Parathyroid adenoma (tissue), 2 donors: ENCODE data around the gene FABP1.

Experiments
- H2AFZ ChIP-seq: fragments of 300-600 bp; sonication (generic); one replicate; pipeline ENCODE4 v1.7.0; 2017; ENCODE audit warnings: antibody characterized with exemption, mild to moderate bottlenecking
- H3K27ac ChIP-seq: fragments of 300-600 bp; sonication (generic); one replicate; pipeline ENCODE4 v1.7.0; 2017
- H3K27me3 ChIP-seq: fragments of 300-600 bp; sonication (generic); one replicate; pipeline ENCODE4 v1.7.0; 2017; ENCODE audit warnings: low read length; ENCODE audit not compliant: control insufficient read depth, insufficient read depth
- H3K36me3 ChIP-seq: fragments of 300-600 bp; sonication (generic); one replicate; pipeline ENCODE4 v1.7.0; 2017; ENCODE audit warnings: low read length; ENCODE audit not compliant: control insufficient read depth, insufficient read depth
- H3K4me1 ChIP-seq: fragments of 300-600 bp; sonication (generic); one replicate; pipeline ENCODE4 v1.7.0; 2017; ENCODE audit warnings: control low read depth
- H3K4me2 ChIP-seq: fragments of 300-600 bp; sonication (generic); one replicate; pipeline ENCODE4 v1.7.0; 2017; ENCODE audit warnings: low read length
- H3K4me3 ChIP-seq: fragments of 300-600 bp; sonication (generic); one replicate; pipeline ENCODE4 v1.7.0; 2017; ENCODE audit warnings: low read depth, low read length
- H3K79me2 ChIP-seq: fragments of 300-600 bp; sonication (generic); one replicate; pipeline ENCODE4 v1.7.0; 2017; ENCODE audit warnings: control low read depth
- H3K9ac ChIP-seq: fragments of 300-600 bp; sonication (generic); one replicate; pipeline ENCODE4 v1.7.0; 2017; ENCODE audit warnings: mild to moderate bottlenecking
- H3K9me3 ChIP-seq: fragments of 300-600 bp; sonication (generic); one replicate; pipeline ENCODE4 v1.7.0; 2017; ENCODE audit warnings: low read length; ENCODE audit not compliant: control insufficient read depth
- TF ChIP-seq, protein P1 (sequence below): fragments of 300-600 bp; sonication (generic); IDR thresholded peaks from one replicate; pipeline ENCODE4 v1.7.0; 2017; ENCODE audit warnings: antibody characterized with exemption, mild to moderate bottlenecking
- donor health status: primary hyperparathyroidism.

FABP1 gene

GRCh38 chr2:88141952-88142351 lies 14.1 kb upstream of the FABP1 start:
- Histone ChIP-seq H3K27ac (no peak overlapping the region), H3K36me3 (no peaks in the 10 kb centered on the region), H3K4me1 (no peaks in the 10 kb centered on the region), H3K79me2 (no peaks in the 10 kb centered on the region), H3K9me3 (no peaks in the 10 kb centered on the region), H3K9ac (no peak overlapping the region), H3K4me2 (no peak overlapping the region), H3K27me3 (no peaks in the 10 kb centered on the region), H3K4me3 (no peak overlapping the region), H2AFZ (no peak overlapping the region)
- TF ChIP-seq, protein P1, sequence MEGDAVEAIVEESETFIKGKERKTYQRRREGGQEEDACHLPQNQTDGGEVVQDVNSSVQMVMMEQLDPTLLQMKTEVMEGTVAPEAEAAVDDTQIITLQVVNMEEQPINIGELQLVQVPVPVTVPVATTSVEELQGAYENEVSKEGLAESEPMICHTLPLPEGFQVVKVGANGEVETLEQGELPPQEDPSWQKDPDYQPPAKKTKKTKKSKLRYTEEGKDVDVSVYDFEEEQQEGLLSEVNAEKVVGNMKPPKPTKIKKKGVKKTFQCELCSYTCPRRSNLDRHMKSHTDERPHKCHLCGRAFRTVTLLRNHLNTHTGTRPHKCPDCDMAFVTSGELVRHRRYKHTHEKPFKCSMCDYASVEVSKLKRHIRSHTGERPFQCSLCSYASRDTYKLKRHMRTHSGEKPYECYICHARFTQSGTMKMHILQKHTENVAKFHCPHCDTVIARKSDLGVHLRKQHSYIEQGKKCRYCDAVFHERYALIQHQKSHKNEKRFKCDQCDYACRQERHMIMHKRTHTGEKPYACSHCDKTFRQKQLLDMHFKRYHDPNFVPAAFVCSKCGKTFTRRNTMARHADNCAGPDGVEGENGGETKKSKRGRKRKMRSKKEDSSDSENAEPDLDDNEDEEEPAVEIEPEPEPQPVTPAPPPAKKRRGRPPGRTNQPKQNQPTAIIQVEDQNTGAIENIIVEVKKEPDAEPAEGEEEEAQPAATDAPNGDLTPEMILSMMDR = no peak

DNA sequence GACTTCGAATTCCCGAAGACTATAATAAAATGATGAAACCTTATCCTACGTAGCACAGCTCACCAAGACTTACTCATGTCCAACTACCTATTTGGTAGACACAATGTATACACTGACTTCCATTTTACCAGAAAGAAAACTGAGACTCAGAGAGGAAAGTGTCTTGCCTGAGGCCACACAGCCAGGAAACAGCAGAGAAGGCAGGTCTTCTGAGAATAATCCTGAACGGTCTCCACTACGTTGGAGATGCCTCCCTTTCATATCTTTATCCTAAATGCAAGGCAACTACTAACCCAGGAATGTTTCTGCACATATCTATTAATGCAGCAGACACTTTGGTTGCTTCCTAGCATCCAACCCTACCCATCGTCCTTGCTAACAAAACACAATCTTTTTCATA lies 11.9 kb upstream of the FABP1 start:
- H3K4me2 ChIP-seq = no peak overlapping the region
- H3K9me3 ChIP-seq = no peaks in the 10 kb centered on the region
- H3K4me1 ChIP-seq = no peaks in the 10 kb centered on the region
- H3K27me3 ChIP-seq = no peaks in the 10 kb centered on the region
- H3K9ac ChIP-seq = no peak overlapping the region
- no peaks in the 10 kb centered on the region for H3K36me3 ChIP-seq
- H3K79me2 ChIP-seq = no peaks in the 10 kb centered on the region
- no peak overlapping the region for H2AFZ ChIP-seq
- no peak overlapping the region for H3K4me3 ChIP-seq
- TF ChIP-seq, protein P1 = no peak
- H3K27ac ChIP-seq = no peak overlapping the region

GRCh38 chr2:88139203-88139702 lies 11.4 kb upstream of the FABP1 start:
- no peaks in the 10 kb centered on the region for H3K79me2 ChIP-seq
- H3K36me3 ChIP-seq = no peaks in the 10 kb centered on the region
- no peaks in the 10 kb centered on the region for H3K9me3 ChIP-seq

DNA sequence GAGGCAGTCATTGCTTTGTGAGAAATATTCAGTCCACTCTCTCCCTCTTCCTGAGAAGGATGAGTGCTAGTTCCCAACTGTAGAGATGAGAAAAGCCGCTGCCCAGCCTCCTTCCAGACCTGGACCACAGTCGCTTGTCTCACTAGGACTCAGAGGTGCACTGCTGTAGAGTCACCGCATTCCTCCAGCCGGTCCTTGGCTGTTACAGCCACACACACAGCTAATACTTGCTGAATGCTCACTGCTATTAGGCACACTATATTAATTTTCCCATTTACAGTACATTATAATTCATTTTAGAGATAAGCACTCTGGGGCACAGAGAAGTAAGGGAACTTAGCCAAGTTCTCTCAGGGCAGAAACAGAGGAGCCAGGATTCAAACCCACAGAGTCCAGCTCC lies 10.0 kb upstream of the FABP1 start:
- H3K4me3 ChIP-seq = no peak overlapping the region
- TF ChIP-seq, protein P1 = no peak
- H3K27me3 ChIP-seq = no peaks in the 10 kb centered on the region
- no peaks in the 10 kb centered on the region for H3K79me2 ChIP-seq
- H3K4me1 ChIP-seq = no peaks in the 10 kb centered on the region
- no peak overlapping the region for H2AFZ ChIP-seq
- no peak overlapping the region for H3K4me2 ChIP-seq
- H3K9ac ChIP-seq = no peak overlapping the region
- no peaks in the 10 kb centered on the region for H3K9me3 ChIP-seq
- no peaks in the 10 kb centered on the region for H3K36me3 ChIP-seq
- H3K27ac ChIP-seq = no peak overlapping the region

More at GRCh38 chr2:88139203-88139702, 11.4 kb upstream of the FABP1 start:
- H3K9ac ChIP-seq = no peak overlapping the region
- no peak overlapping the region for H3K4me3 ChIP-seq
- no peak overlapping the region for H3K4me2 ChIP-seq
- H3K27me3 ChIP-seq = no peaks in the 10 kb centered on the region
- H3K4me1 ChIP-seq = no peaks in the 10 kb centered on the region
- no peak overlapping the region for H2AFZ ChIP-seq
- no peak overlapping the region for H3K27ac ChIP-seq
- TF ChIP-seq, protein P1 = no peak

DNA sequence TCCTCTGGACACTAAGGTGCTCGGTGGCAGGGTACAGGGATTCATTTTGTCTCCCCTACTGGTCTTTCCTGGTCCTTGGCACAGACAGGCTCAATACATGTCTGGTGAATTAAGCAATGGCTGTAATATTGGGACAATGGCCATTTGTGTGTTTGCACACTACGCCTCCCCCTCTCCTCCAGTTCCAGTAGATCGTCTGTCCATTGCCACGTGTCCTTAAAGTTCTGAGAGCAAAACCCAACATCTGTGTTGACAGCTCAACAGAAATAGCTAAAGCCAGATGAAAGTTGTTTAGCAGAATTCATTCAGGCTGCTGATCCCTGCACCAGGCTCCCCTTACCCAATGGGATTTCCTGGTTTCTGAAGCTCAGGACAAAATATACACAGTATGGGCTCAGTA lies 9.0 kb upstream of the FABP1 start:
- Histone ChIP-seq H3K36me3 (no peaks in the 10 kb centered on the region), H2AFZ (no peak overlapping the region), H3K27me3 (no peaks in the 10 kb centered on the region), H3K4me1 (no peaks in the 10 kb centered on the region), H3K27ac (no peak overlapping the region), H3K4me3 (no peak overlapping the region), H3K79me2 (no peaks in the 10 kb centered on the region), H3K4me2 (no peak overlapping the region), H3K9ac (no peak overlapping the region), H3K9me3 (no peaks in the 10 kb centered on the region)
- TF ChIP-seq, protein P1 = no peak
